Measurements from ENCODE around the gene OLFML3. TPM values are rescaled to one million over a fixed set of nuclear protein-coding genes. Genes with fewer than 3 reads are reported as not detected.

Gene OLFML3
- total RNA-seq: 3.7 TPM

GRCh38 chr1:113978863-113979702 lies at the start of gene OLFML3:
OLFML3 (plus strand) TSS chr1:113979474; CDS start chr1:113979517, 43 bp downstream.
- ATAC-seq: peak; percentile 80
- DNase-seq (ENCODE audit: low spot score): peak; percentile 60

GRCh38 chr1:113929750-113930498 lies 49.4 kb upstream of the OLFML3 start:
- DNase-seq (ENCODE audit: low spot score): peak; percentile 64
- ATAC-seq: peak; percentile 59

- DNase-seq (ENCODE audit: low spot score) (no peak), ATAC-seq (no peak)
These were observed 48.6 kb upstream of the OLFML3 start for GRCh38 chr1:113930499-113931161.

GRCh38 chr1:113931451-113931851 lies 47.8 kb upstream of the OLFML3 start:
- no peak for DNase-seq (ENCODE audit: low spot score)
- no peak for ATAC-seq

GRCh38 chr1:113934006-113934405 lies 45.3 kb upstream of the OLFML3 start:
- no peak for ATAC-seq
- no peak for DNase-seq (ENCODE audit: low spot score)

- DNase-seq (ENCODE audit: low spot score) (no peak), ATAC-seq (no peak)
These were observed 44.7 kb upstream of the OLFML3 start for GRCh38 chr1:113934511-113935055.

- no peak for ATAC-seq
- no peak for DNase-seq (ENCODE audit: low spot score)
These were observed 44.1 kb upstream of the OLFML3 start for GRCh38 chr1:113935176-113935575.

GRCh38 chr1:113935970-113936369 lies 43.3 kb upstream of the OLFML3 start:
- DNase-seq (ENCODE audit: low spot score) (no peak), ATAC-seq (no peak)

- ATAC-seq (no peak), DNase-seq (ENCODE audit: low spot score) (no peak)
These were observed 42.1 kb upstream of the OLFML3 start for GRCh38 chr1:113937146-113937545.

- DNase-seq (ENCODE audit: low spot score): no peak
- no peak for ATAC-seq
These were observed 41.1 kb upstream of the OLFML3 start for GRCh38 chr1:113938192-113938591.

GRCh38 chr1:113940365-113941244 lies 38.7 kb upstream of the OLFML3 start:
- ATAC-seq (peak; percentile 74), DNase-seq (ENCODE audit: low spot score) (no peak)

- ATAC-seq: peak; percentile 92
- DNase-seq (ENCODE audit: low spot score): peak; percentile 61
These were observed 38.1 kb upstream of the OLFML3 start for GRCh38 chr1:113941245-113941559.

- no peak for DNase-seq (ENCODE audit: low spot score)
- no peak for ATAC-seq
These were observed 36.7 kb upstream of the OLFML3 start for GRCh38 chr1:113942527-113942926.

- no peak for DNase-seq (ENCODE audit: low spot score)
- ATAC-seq: no peak
These were observed 36.1 kb upstream of the OLFML3 start for GRCh38 chr1:113943028-113943811.

- DNase-seq (ENCODE audit: low spot score) (no peak), ATAC-seq (no peak)
These were observed 33.9 kb upstream of the OLFML3 start for GRCh38 chr1:113945329-113945728.

- ATAC-seq (no peak), DNase-seq (ENCODE audit: low spot score) (no peak)
These were observed 33.2 kb upstream of the OLFML3 start for GRCh38 chr1:113946112-113946511.

- no peak for DNase-seq (ENCODE audit: low spot score)
- peak; percentile 43 for ATAC-seq
These were observed 32.4 kb upstream of the OLFML3 start for GRCh38 chr1:113946678-113947387.

GRCh38 chr1:113947388-113948107 lies 31.7 kb upstream of the OLFML3 start:
- peak; percentile 30 for ATAC-seq

More at GRCh38 chr1:113947388-113948107, 31.7 kb upstream of the OLFML3 start:
- DNase-seq (ENCODE audit: low spot score): no peak
